Uterus (tissue), 4 donors: Measurements from ENCODE around the gene RNASE13. TPM values are rescaled to one million over a fixed set of nuclear protein-coding genes. Genes with fewer than 3 reads are reported as not detected.
A peak's percentile ranks its signal among the peaks of the same experiment; 100 is the strongest.

Source experiments
- DNase-seq, 2 donors: peaks; one replicate each; pipeline ENCODE4 v3.0.0-alpha.2; 2019 to 2020
- H3K27ac ChIP-seq, 2 donors: fragments of 200-600 bp; sonication (generic); 1 replicate in 1 of 2; 2 replicates in 1 of 2; pipeline ENCODE4 v1.5.1; 2016 to 2018
- H3K27me3 ChIP-seq, 2 donors: fragments of 200-600 bp; sonication (generic); one replicate each; pipeline ENCODE4 v1.5.1; 2018 to 2019; ENCODE audit warnings: control low read depth in 1 of 2
- H3K36me3 ChIP-seq, 2 donors: fragments of 200-600 bp; sonication (generic); one replicate each; pipeline ENCODE4 v1.5.1; 2019; ENCODE audit warnings: control low read depth in 1 of 2
- H3K4me1 ChIP-seq, 2 donors: fragments of 200-600 bp; sonication (generic); one replicate each; pipeline ENCODE4 v1.5.1; 2018 to 2019; ENCODE audit warnings: control low read depth in 1 of 2
- H3K4me3 ChIP-seq, 2 donors: fragments of 200-600 bp; sonication (generic); 1 replicate in 1 of 2; 2 replicates in 1 of 2; pipeline ENCODE4 v1.5.1; 2018 to 2019; ENCODE audit warnings: mild to moderate bottlenecking in 1 of 2
- H3K9me3 ChIP-seq, 2 donors: fragments of 200-600 bp; sonication (generic); one replicate each; pipeline ENCODE4 v1.5.1; 2019; ENCODE audit warnings: control low read depth in 1 of 2
- CTCF ChIP-seq, 4 experiments: fragments of 200-600 bp in 2 of 4; fragments of 450-650 bp in 2 of 4; sonication (generic) in 2 of 4; IDR thresholded peaks; one replicate each; pipeline ENCODE4 v1.5.1; 2016 to 2019; ENCODE audit warnings: antibody characterized with exemption in 4 of 4, mild to moderate bottlenecking in 2 of 4, moderate library complexity in 1 of 4
- POLR2A ChIP-seq, 2 donors: fragments of 450-650 bp; IDR thresholded peaks; one replicate each; pipeline ENCODE4 v1.6.1; 2016; ENCODE audit warnings: antibody characterized with exemption in 2 of 2, mild to moderate bottlenecking in 1 of 2, moderate library complexity in 1 of 2
- intact Hi-C: fragments of 100-400 bp; cut with DNase I; formaldehyde crosslinking; loops from one replicate; pipeline ENCODE4 v1.15.1; 2023; ENCODE audit warnings: low total_unique reads
- total RNA-seq, 4 donors: library from RNA; depleted of rRNA in 3 of 4; stranded (reverse); fragments of >200 nt in 3 of 4; gene quantifications; one replicate each; pipeline versions ENCODE4 v1.1.0 to v1.2.4, GENCODE V29; 2014 to 2023
- donor health status: DM: yes; HTN: yes; CAD: no.

RNASE13 gene
- total RNA-seq, 4 donors from 2014 or later, result not detected

GRCh38 chr14:21029917-21030316 lies 4.7 kb downstream of the RNASE13 start, which contains the start of gene TPPP2:
TPPP2 (plus strand) TSS chr14:21030217; CDS start chr14:21030582, 365 bp downstream.
- peaks cover 5 to 12% of the 10 kb centered on the region in 2 donors for H3K4me1 ChIP-seq
- no peaks in the 10 kb centered on the region for H3K27me3 ChIP-seq
- H3K36me3 ChIP-seq, result no peaks in the 10 kb centered on the region
- intact Hi-C loops, result no loop called here
- DNase-seq, result no peak
- H3K27ac ChIP-seq, result peak within 1 kb of the TSS in 1 of 2 donors; percentile 49
- no peak within 1 kb of the TSS for H3K4me3 ChIP-seq
- no peaks in the 10 kb centered on the region for H3K9me3 ChIP-seq
- TF ChIP-seq POLR2A (IDR thresholded peaks at IDR 0.05) (no peak), CTCF (IDR thresholded peaks at IDR 0.05) (no peak)

- H3K27me3 ChIP-seq, result no peaks in the 10 kb centered on the region
- peak overlapping the region; percentile 99 for H3K27ac ChIP-seq
- H3K4me1 ChIP-seq, result peaks cover 5 to 12% of the 10 kb centered on the region in 2 donors
- no peak for TF ChIP-seq POLR2A (IDR thresholded peaks at IDR 0.05)
- TF ChIP-seq CTCF (IDR thresholded peaks at IDR 0.05), result no peak
- intact Hi-C loops, result no loop called here
- H3K36me3 ChIP-seq, result no peaks in the 10 kb centered on the region
- no peaks in the 10 kb centered on the region for H3K9me3 ChIP-seq
- no peak overlapping the region for H3K4me3 ChIP-seq
- DNase-seq, result peak; percentile 75
These were observed 7.7 kb downstream of the RNASE13 start for GRCh38 chr14:21026988-21027315.

- intact Hi-C loops, result no loop called here
- no peaks in the 10 kb centered on the region for H3K27me3 ChIP-seq
- H3K4me1 ChIP-seq, result peaks cover 5 to 12% of the 10 kb centered on the region in 2 donors
- H3K4me3 ChIP-seq, result peak overlapping the region; percentile 84 to 96
- H3K9me3 ChIP-seq, result no peaks in the 10 kb centered on the region
- H3K27ac ChIP-seq, result peak overlapping the region; percentile 99
- TF ChIP-seq CTCF (IDR thresholded peaks at IDR 0.05), result no peak
- no peak for TF ChIP-seq POLR2A (IDR thresholded peaks at IDR 0.05)
- DNase-seq, result peak in 1 of 2 donors; percentile 39
- H3K36me3 ChIP-seq, result no peaks in the 10 kb centered on the region
These were observed 8.2 kb downstream of the RNASE13 start for GRCh38 chr14:21026274-21026987.

- Histone ChIP-seq H3K9me3 (no peaks in the 10 kb centered on the region), H3K4me3 (peak overlapping the region; percentile 84 to 96), H3K27me3 (no peaks in the 10 kb centered on the region), H3K4me1 (peaks cover 5 to 12% of the 10 kb centered on the region in 2 donors), H3K36me3 (no peaks in the 10 kb centered on the region), H3K27ac (peak overlapping the region; percentile 99)
- intact Hi-C loops, result no loop called here
- DNase-seq, result peak; percentile 94 to 95
- TF ChIP-seq CTCF (IDR thresholded peaks at IDR 0.05) (no peak), POLR2A (IDR thresholded peaks at IDR 0.05) (peak in 1 of 2 donors; percentile 3)
These were observed 9.0 kb downstream of the RNASE13 start for GRCh38 chr14:21025371-21026273.
